Measurements from ENCODE around the gene AVEN. TPM values are rescaled to one million over a fixed set of nuclear protein-coding genes. Genes with fewer than 3 reads are reported as not detected.

Gene AVEN
- total and polyA plus RNA-seq, 2 donors (not counting 1 experiment from before 2014, with no cell fraction given): 16.0 to 19.2 TPM

DNA sequence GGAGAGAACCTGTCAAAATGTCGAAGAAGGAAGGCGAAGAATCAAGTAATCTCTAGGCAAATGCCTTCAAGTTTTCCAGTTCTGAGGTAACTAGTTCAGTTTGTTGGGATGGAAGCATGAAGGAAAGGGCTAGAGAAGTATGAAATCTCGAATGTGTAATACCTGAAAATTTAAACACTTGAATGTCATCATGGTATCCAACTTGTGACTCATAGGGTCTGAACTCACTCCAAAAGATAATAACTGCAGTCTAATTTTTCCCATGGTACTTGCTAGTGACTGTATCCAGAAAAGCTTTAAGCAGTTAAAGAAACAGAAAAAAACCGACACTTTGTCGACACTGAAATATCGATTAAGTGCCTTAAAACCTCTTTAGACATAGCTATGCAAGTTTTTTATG lies 173.6 kb downstream of the AVEN start:
- Histone ChIP-seq H3K9ac (ENCODE audit: insufficient read depth, low read length) (no peak overlapping the region), H2AFZ (ENCODE audit: low read length) (no peak overlapping the region), H3K4me3 (replicated peaks in 1 of 4; ENCODE audit: control extremely low read depth in 1 of 4, insufficient read depth in 1 of 4, low read depth in 3 of 4, low read length in 4 of 4) (no peak overlapping the region), H3K9me3 (ENCODE audit: control insufficient read depth, insufficient read depth, low read depth, low read length) (no peaks in the 10 kb centered on the region), H3K4me2 (ENCODE audit: extremely low read depth, insufficient read depth, low read length) (no peak overlapping the region), H3K79me2 (ENCODE audit: control insufficient read depth, insufficient read depth, low read length) (no peaks in the 10 kb centered on the region), H3K27me3 (ENCODE audit: control insufficient read depth, insufficient read depth, low read length) (no peaks in the 10 kb centered on the region), H3K36me3 (ENCODE audit: control insufficient read depth, insufficient read depth, low read length) (no peaks in the 10 kb centered on the region), H3K27ac (ENCODE audit: insufficient read depth, low read length) (no peak overlapping the region), H3K4me1 (ENCODE audit: control insufficient read depth, extremely low read depth, insufficient read depth, low read length) (no peaks in the 10 kb centered on the region), H4K20me1 (ENCODE audit: control insufficient read depth, extremely low read depth, insufficient read depth, low read length) (no peaks in the 10 kb centered on the region)
- no peak for TF ChIP-seq EZH2 (IDR thresholded peaks at IDR 0.05; ENCODE audit: low read length, missing control alignments)
- TF ChIP-seq, protein P1, sequence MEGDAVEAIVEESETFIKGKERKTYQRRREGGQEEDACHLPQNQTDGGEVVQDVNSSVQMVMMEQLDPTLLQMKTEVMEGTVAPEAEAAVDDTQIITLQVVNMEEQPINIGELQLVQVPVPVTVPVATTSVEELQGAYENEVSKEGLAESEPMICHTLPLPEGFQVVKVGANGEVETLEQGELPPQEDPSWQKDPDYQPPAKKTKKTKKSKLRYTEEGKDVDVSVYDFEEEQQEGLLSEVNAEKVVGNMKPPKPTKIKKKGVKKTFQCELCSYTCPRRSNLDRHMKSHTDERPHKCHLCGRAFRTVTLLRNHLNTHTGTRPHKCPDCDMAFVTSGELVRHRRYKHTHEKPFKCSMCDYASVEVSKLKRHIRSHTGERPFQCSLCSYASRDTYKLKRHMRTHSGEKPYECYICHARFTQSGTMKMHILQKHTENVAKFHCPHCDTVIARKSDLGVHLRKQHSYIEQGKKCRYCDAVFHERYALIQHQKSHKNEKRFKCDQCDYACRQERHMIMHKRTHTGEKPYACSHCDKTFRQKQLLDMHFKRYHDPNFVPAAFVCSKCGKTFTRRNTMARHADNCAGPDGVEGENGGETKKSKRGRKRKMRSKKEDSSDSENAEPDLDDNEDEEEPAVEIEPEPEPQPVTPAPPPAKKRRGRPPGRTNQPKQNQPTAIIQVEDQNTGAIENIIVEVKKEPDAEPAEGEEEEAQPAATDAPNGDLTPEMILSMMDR (conservative IDR thresholded peaks at IDR 0.05 in 1 of 2, IDR thresholded peaks at IDR 0.05 in 1 of 2; ENCODE audit: low read depth in 1 of 2, low read length in 2 of 2): no peak
- peak; percentile 60 to 70 for DNase-seq (ENCODE audit: low read depth in 2 of 2)

DNA sequence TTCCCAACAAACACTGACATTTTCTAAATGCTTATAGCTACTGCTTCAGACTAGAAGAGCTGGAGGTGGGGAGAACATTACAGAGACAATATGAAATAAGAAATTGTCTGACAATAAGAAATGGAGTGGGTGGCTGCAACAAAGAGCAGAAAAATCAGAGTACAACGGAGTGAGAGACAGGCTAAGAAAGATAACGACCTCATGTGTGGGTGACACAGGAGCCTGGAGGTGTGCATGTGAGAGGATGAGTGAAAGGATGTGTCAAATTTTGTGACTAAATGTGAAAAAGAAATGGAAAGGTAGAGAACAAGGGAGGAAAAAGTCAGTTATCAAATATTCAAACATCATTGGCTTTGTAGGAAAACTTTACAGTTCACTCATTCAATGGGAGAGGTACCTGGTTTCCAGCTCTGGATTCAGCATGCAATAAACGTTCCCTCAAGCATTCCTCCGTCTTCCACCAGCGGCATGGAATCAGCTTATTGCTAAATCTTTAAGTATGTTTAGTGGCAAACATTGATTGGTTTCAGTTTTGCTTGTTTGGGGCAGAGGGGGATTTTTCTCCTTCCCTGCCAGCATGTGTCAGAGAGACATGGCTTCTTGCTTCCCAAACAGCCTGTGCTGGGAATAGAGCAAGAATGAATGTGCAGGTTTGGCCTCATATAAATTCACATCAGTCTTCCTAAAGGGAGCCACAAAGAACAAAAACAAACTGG lies 174.5 kb downstream of the AVEN start:
- H3K27me3 ChIP-seq (ENCODE audit: control insufficient read depth, insufficient read depth, low read length): no peaks in the 10 kb centered on the region
- H3K4me2 ChIP-seq (ENCODE audit: extremely low read depth, insufficient read depth, low read length): no peak overlapping the region
- no peaks in the 10 kb centered on the region for H3K9me3 ChIP-seq (ENCODE audit: control insufficient read depth, insufficient read depth, low read depth, low read length)
- H3K4me1 ChIP-seq (ENCODE audit: control insufficient read depth, extremely low read depth, insufficient read depth, low read length): no peaks in the 10 kb centered on the region
- H3K4me3 ChIP-seq (replicated peaks in 1 of 4; ENCODE audit: control extremely low read depth in 1 of 4, insufficient read depth in 1 of 4, low read depth in 3 of 4, low read length in 4 of 4): no peak overlapping the region
- TF ChIP-seq EZH2 (IDR thresholded peaks at IDR 0.05; ENCODE audit: low read length, missing control alignments): no peak
- TF ChIP-seq, protein P1 (conservative IDR thresholded peaks at IDR 0.05 in 1 of 2, IDR thresholded peaks at IDR 0.05 in 1 of 2; ENCODE audit: low read depth in 1 of 2, low read length in 2 of 2): no peak
- no peak overlapping the region for H3K27ac ChIP-seq (ENCODE audit: insufficient read depth, low read length)
- DNase-seq (ENCODE audit: low read depth in 2 of 2): peak in 1 of 2 donors; percentile 22
- H3K36me3 ChIP-seq (ENCODE audit: control insufficient read depth, insufficient read depth, low read length): no peaks in the 10 kb centered on the region
- no peak overlapping the region for H2AFZ ChIP-seq (ENCODE audit: low read length)
- no peaks in the 10 kb centered on the region for H3K79me2 ChIP-seq (ENCODE audit: control insufficient read depth, insufficient read depth, low read length)
- H3K9ac ChIP-seq (ENCODE audit: insufficient read depth, low read length): no peak overlapping the region
- no peaks in the 10 kb centered on the region for H4K20me1 ChIP-seq (ENCODE audit: control insufficient read depth, extremely low read depth, insufficient read depth, low read length)

DNA sequence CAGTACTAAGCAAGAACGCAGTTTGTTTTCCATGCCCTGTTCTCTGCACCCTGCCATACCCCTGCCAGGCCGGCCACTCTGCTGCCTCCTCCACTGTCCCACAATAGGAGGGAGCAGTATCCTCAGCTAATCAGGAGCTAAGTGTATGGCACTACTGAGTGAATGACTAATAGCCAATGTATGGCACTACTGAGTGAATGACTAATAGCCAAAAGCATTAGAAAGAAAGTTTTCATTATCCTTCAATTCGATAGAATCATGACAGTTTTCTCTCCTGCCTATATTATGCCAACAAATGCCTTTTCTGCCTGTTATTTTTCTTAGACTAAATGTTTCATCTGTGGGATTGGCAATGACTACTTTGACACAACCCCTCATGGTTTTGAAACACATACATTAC lies 178.2 kb downstream of the AVEN start:
- TF ChIP-seq, protein P1 (conservative IDR thresholded peaks at IDR 0.05 in 1 of 2, IDR thresholded peaks at IDR 0.05 in 1 of 2; ENCODE audit: low read depth in 1 of 2, low read length in 2 of 2): no peak
- TF ChIP-seq EZH2 (IDR thresholded peaks at IDR 0.05; ENCODE audit: low read length, missing control alignments): no peak
- Histone ChIP-seq H3K9me3 (ENCODE audit: control insufficient read depth, insufficient read depth, low read depth, low read length) (no peaks in the 10 kb centered on the region), H3K4me3 (replicated peaks in 1 of 4; ENCODE audit: control extremely low read depth in 1 of 4, insufficient read depth in 1 of 4, low read depth in 3 of 4, low read length in 4 of 4) (no peak overlapping the region), H3K4me1 (ENCODE audit: control insufficient read depth, extremely low read depth, insufficient read depth, low read length) (no peaks in the 10 kb centered on the region), H2AFZ (ENCODE audit: low read length) (no peak overlapping the region), H3K27ac (ENCODE audit: insufficient read depth, low read length) (no peak overlapping the region), H3K27me3 (ENCODE audit: control insufficient read depth, insufficient read depth, low read length) (no peaks in the 10 kb centered on the region), H3K79me2 (ENCODE audit: control insufficient read depth, insufficient read depth, low read length) (no peaks in the 10 kb centered on the region), H3K4me2 (ENCODE audit: extremely low read depth, insufficient read depth, low read length) (no peak overlapping the region), H3K36me3 (ENCODE audit: control insufficient read depth, insufficient read depth, low read length) (no peaks in the 10 kb centered on the region), H3K9ac (ENCODE audit: insufficient read depth, low read length) (no peak overlapping the region), H4K20me1 (ENCODE audit: control insufficient read depth, extremely low read depth, insufficient read depth, low read length) (no peaks in the 10 kb centered on the region)
- peak; percentile 24 to 74 for DNase-seq (ENCODE audit: low read depth in 2 of 2)
